GM04504 (cell line): Measurements from ENCODE around the gene CLSTN1.

Experiments
- DNase-seq: peaks from one replicate; pipeline ENCODE4 v3.0.0-alpha.2; 2012; ENCODE audit warnings: low read depth

CLSTN1 gene

GRCh38 chr1:9823943-9824701 is at the start of gene CLSTN1:
Gene CLSTN1 (minus strand): TSS chr1:9823965. CDS start chr1:9823733, 232 bp downstream.
- peak; percentile 64 for DNase-seq

GRCh38 chr1:9873385-9873784 is 49.6 kb upstream of the CLSTN1 start:
- no peak for DNase-seq

GRCh38 chr1:9872430-9873165 is 48.8 kb upstream of the CLSTN1 start:
- DNase-seq, result no peak

- no peak for DNase-seq
Measured at GRCh38 chr1:9871707-9872425, 48.1 kb upstream of the CLSTN1 start.

- DNase-seq, result no peak
Measured at GRCh38 chr1:9871021-9871420, 47.3 kb upstream of the CLSTN1 start.

- DNase-seq, result no peak
Measured at GRCh38 chr1:9870572-9870971, 46.8 kb upstream of the CLSTN1 start.

GRCh38 chr1:9869831-9870251 is 46.1 kb upstream of the CLSTN1 start:
- no peak for DNase-seq

GRCh38 chr1:9868244-9868590 is 44.5 kb upstream of the CLSTN1 start:
- no peak for DNase-seq

- peak; percentile 38 for DNase-seq
Measured at GRCh38 chr1:9867408-9868243, 43.9 kb upstream of the CLSTN1 start.

- DNase-seq, result no peak
Measured at GRCh38 chr1:9866836-9867235, 43.1 kb upstream of the CLSTN1 start.

GRCh38 chr1:9865724-9866123 is 42.0 kb upstream of the CLSTN1 start:
- no peak for DNase-seq

GRCh38 chr1:9863371-9863770 is 39.6 kb upstream of the CLSTN1 start:
- DNase-seq, result no peak

GRCh38 chr1:9861360-9861759 is 37.6 kb upstream of the CLSTN1 start:
- no peak for DNase-seq

GRCh38 chr1:9860887-9861286 is 37.1 kb upstream of the CLSTN1 start:
- no peak for DNase-seq

- no peak for DNase-seq
Measured at GRCh38 chr1:9859281-9860014, 35.7 kb upstream of the CLSTN1 start.

GRCh38 chr1:9858293-9859035 is 34.7 kb upstream of the CLSTN1 start:
- DNase-seq, result no peak

GRCh38 chr1:9855186-9855585 is 31.4 kb upstream of the CLSTN1 start:
- no peak for DNase-seq

GRCh38 chr1:9853249-9853595 is 29.5 kb upstream of the CLSTN1 start:
- no peak for DNase-seq

GRCh38 chr1:9852410-9853248 is 28.9 kb upstream of the CLSTN1 start:
- DNase-seq, result peak; percentile 75

GRCh38 chr1:9852004-9852403 is 28.2 kb upstream of the CLSTN1 start:
- DNase-seq, result no peak
